Pulmonary artery endothelial cell (primary cell): ENCODE data around the gene LLGL2. TPM values are rescaled to one million over a fixed set of nuclear protein-coding genes. Genes with fewer than 3 reads are reported as not detected.

ENCODE experiments used
- DNase-seq: peaks from one replicate; pipeline ENCODE4 v3.0.0-alpha.2; 2011; ENCODE audit warnings: low read depth, low spot score
- total RNA-seq: library from RNA; depleted of rRNA; stranded (reverse); fragments of >200 nt; gene quantifications from 2 replicates; pipeline ENCODE4 v1.2.3, GENCODE V29; 2014

Gene LLGL2
- total RNA-seq, 1 donor from 2014 or later = 3.2 TPM

- DNase-seq = no peak
Observed at GRCh38 chr17:75612906-75613626, 87.6 kb downstream of the LLGL2 start.

- no peak for DNase-seq
Observed at GRCh38 chr17:75614006-75614405, 88.5 kb downstream of the LLGL2 start.

GRCh38 chr17:75614556-75615270 is 89.2 kb downstream of the LLGL2 start:
- no peak for DNase-seq

- no peak for DNase-seq
Observed at GRCh38 chr17:75615301-75615700, 89.8 kb downstream of the LLGL2 start.

- DNase-seq = no peak
Observed at GRCh38 chr17:75616521-75617122, 91.1 kb downstream of the LLGL2 start.

- no peak for DNase-seq
Observed at GRCh38 chr17:75617218-75617617, 91.7 kb downstream of the LLGL2 start.

- DNase-seq = no peak
Observed at GRCh38 chr17:75617675-75618074, 92.2 kb downstream of the LLGL2 start.

GRCh38 chr17:75619506-75620431 is 94.3 kb downstream of the LLGL2 start:
- DNase-seq = no peak

- no peak for DNase-seq
Observed at GRCh38 chr17:75621489-75621888, 96.0 kb downstream of the LLGL2 start.

GRCh38 chr17:75622076-75622475 is 96.6 kb downstream of the LLGL2 start:
- DNase-seq = no peak

- DNase-seq = no peak
Observed at GRCh38 chr17:75622771-75623273, 97.3 kb downstream of the LLGL2 start.

GRCh38 chr17:75623386-75623785 is 97.9 kb downstream of the LLGL2 start:
- no peak for DNase-seq

- DNase-seq = no peak
Observed at GRCh38 chr17:75624021-75624420, 98.5 kb downstream of the LLGL2 start.

Other genes starting within 250 kb of the LLGL2 start
- 13.1 and 21.4 TPM in 2 replicates for gene SLC25A19, start 236.3 kb upstream of the LLGL2 start, total RNA-seq
- 108 and 136 TPM in 2 replicates for gene GRB2, start 120.0 kb upstream of the LLGL2 start, total RNA-seq
- gene TMEM94, start 69.1 kb upstream of the LLGL2 start, total RNA-seq = 16.8 and 20.5 TPM in 2 replicates
- gene CASKIN2, start 10.2 kb upstream of the LLGL2 start, total RNA-seq = 6.6 and 9.2 TPM in 2 replicates
- 14.1 and 21.2 TPM in 2 replicates for gene TSEN54, start 9.2 kb upstream of the LLGL2 start, total RNA-seq
- gene MYO15B, start 62.1 kb downstream of the LLGL2 start, total RNA-seq = 1.6 and 10.5 TPM in 2 replicates
- 0.07 TPM in 1 of 2 replicates, not detected in the other for gene SMIM5, start 107.7 kb downstream of the LLGL2 start, total RNA-seq
- 12.0 and 20.2 TPM in 2 replicates for gene RECQL5, start 141.5 kb downstream of the LLGL2 start, total RNA-seq
- gene SAP30BP, start 141.6 kb downstream of the LLGL2 start, total RNA-seq = 66.7 and 95.2 TPM in 2 replicates
- gene ITGB4, start 195.8 kb downstream of the LLGL2 start, total RNA-seq = 6.9 and 14.2 TPM in 2 replicates
- gene GALK1, start 239.5 kb downstream of the LLGL2 start, total RNA-seq = 93.3 and 120 TPM in 2 replicates